GM12878 (cell line): ENCODE results near the gene ASCL4. TPM values are rescaled to one million over a fixed set of nuclear protein-coding genes. Genes with fewer than 3 reads are reported as not detected.

Source experiments
- ATAC-seq: fragments of 200-7000 bp; cut with Tn5 transposase; 3 replicates; pipeline ENCODE4 v1.9.1; 2020; ENCODE audit warnings: mild to moderate bottlenecking, moderate library complexity
- BruUV-seq: library from RNA; stranded (reverse); fragments of 400-500 nt; replicated peaks from 2 replicates; lab custom pipeline; 2021; lab: Mats Ljungman, UMichigan
- CTCF ChIA-PET: fragments of 300-600 bp; sonication (Branson Sonifier 250); formaldehyde crosslinking; extraction: SDS; loops from one replicate; lab custom pipeline; 2021; ENCODE audit warnings: inconsistent platforms; lab: Yijun Ruan, JAX
- POLR2A ChIA-PET: fragments of 350-600 bp; formaldehyde crosslinking; extraction: SDS; loops from one replicate; lab custom pipeline; 2021; ENCODE audit warnings: inconsistent platforms; lab: Charles Lee
- RAD21 ChIA-PET: fragments of 300-600 bp; sonication (Branson Sonifier 250); formaldehyde crosslinking; loops from one replicate; lab custom pipeline; 2023; ENCODE audit warnings: antibody characterized with exemption; ENCODE audit not compliant: unreplicated experiment; lab: Charles Lee
- SMC1A ChIA-PET: fragments of 300-600 bp; sonication (Branson Sonifier 250); formaldehyde crosslinking; loops from one replicate; lab custom pipeline; 2023; ENCODE audit not compliant: unreplicated experiment, uncharacterized antibody; lab: Charles Lee
- DNase-seq: peaks from one replicate; pipeline ENCODE4 v3.0.0-alpha.2; 2011; ENCODE audit warnings: low read depth, low spot score
- FAIRE-seq: peaks from 3 replicates; lab custom pipeline; 2011; peaks lifted over from hg19 to GRCh38; lab: Jason Lieb, UNC
- H2AFZ ChIP-seq: 2 replicates; pipeline ENCODE4 v1.6.0; 2011; ENCODE audit warnings: low read depth, low read length, control low read depth; ENCODE audit not compliant: control insufficient read depth
- H3K27ac ChIP-seq: 2 replicates; pipeline ENCODE4 v1.5.1; 2011; ENCODE audit warnings: control low read depth; ENCODE audit not compliant: control insufficient read depth, insufficient read depth
- H3K27me3 ChIP-seq, 2 experiments: replicated peaks in 1 of 2; 2 replicates each; pipeline versions ENCODE4 v1.6.0 to v1.6.1; 2011; ENCODE audit warnings: low read length in 1 of 2; ENCODE audit not compliant: control insufficient read depth in 2 of 2, insufficient read depth in 2 of 2
- H3K36me3 ChIP-seq, 2 experiments: 2 replicates each; pipeline ENCODE4 v1.5.1; 2011; ENCODE audit warnings: low read length in 1 of 2; ENCODE audit not compliant: control insufficient read depth in 2 of 2, insufficient read depth in 2 of 2
- H3K4me1 ChIP-seq: 2 replicates; pipeline ENCODE4 v1.6.1; 2011; ENCODE audit warnings: mild to moderate bottlenecking, low read length, moderate library complexity, mixed read lengths; ENCODE audit not compliant: control insufficient read depth, insufficient read depth
- H3K4me2 ChIP-seq: 2 replicates; pipeline ENCODE4 v1.6.0; 2011; ENCODE audit warnings: control low read depth; ENCODE audit not compliant: control insufficient read depth, insufficient read depth
- H3K4me3 ChIP-seq: fragments of 200-600 bp; sonication (generic); 2 replicates; pipeline ENCODE4 v1.5.1; 2016
- H3K79me2 ChIP-seq: 2 replicates; pipeline ENCODE4 v1.6.0; 2011; ENCODE audit warnings: low read length; ENCODE audit not compliant: control insufficient read depth, insufficient read depth
- H3K9ac ChIP-seq: 2 replicates; pipeline ENCODE4 v1.8.0; 2011; ENCODE audit warnings: low read length, control low read depth, mixed read lengths; ENCODE audit not compliant: control insufficient read depth, insufficient read depth
- H3K9me3 ChIP-seq: replicated peaks from 3 replicates; pipeline ENCODE4 v1.5.1; 2011; ENCODE audit warnings: mild to moderate bottlenecking, low read length; ENCODE audit not compliant: control insufficient read depth, insufficient read depth
- H4K20me1 ChIP-seq: 2 replicates; pipeline ENCODE4 v1.6.0; 2011; ENCODE audit not compliant: control insufficient read depth, insufficient read depth
- BCL11A ChIP-seq: IDR thresholded peaks from 2 replicates; pipeline ENCODE4 v1.6.1; 2011; ENCODE audit warnings: low read depth, low read length
- BMI1 ChIP-seq: fragments of 450-650 bp; IDR thresholded peaks from 2 replicates; pipeline ENCODE4 v1.6.1; 2016; ENCODE audit warnings: mild to moderate bottlenecking, moderate library complexity, borderline replicate concordance
- NR2C2 ChIP-seq: IDR thresholded peaks from 2 replicates; pipeline ENCODE4 v1.6.1; 2011; ENCODE audit warnings: borderline replicate concordance, low read depth; ENCODE audit not compliant: control insufficient read depth, insufficient read length
- PAX5 ChIP-seq: IDR thresholded peaks from 2 replicates; pipeline ENCODE4 v1.6.1; 2011; ENCODE audit warnings: low read depth, low read length, borderline replicate concordance
- POLR2AphosphoS2 ChIP-seq: IDR thresholded peaks from 2 replicates; pipeline ENCODE4 v1.6.1; 2011; ENCODE audit warnings: low read depth, mild to moderate bottlenecking, low read length, improper control_type of control experiment, moderate library complexity
- POLR2AphosphoS5 ChIP-seq: IDR thresholded peaks from 2 replicates; pipeline ENCODE4 v1.6.1; 2011; ENCODE audit warnings: mild to moderate bottlenecking, low read length, inconsistent platforms
- SMAD5 ChIP-seq: IDR thresholded peaks from 2 replicates; pipeline ENCODE4 v1.6.1; 2016; ENCODE audit warnings: antibody characterized with exemption, low read depth
- TCF12 ChIP-seq: IDR thresholded peaks from 2 replicates; pipeline ENCODE4 v1.6.1; 2011; ENCODE audit warnings: low read depth, mild to moderate bottlenecking, low read length
- WGBS: methylation state at CpG from one replicate; pipeline ENCODE4 v1.1.6; 2016; ENCODE audit warnings: low lambda C conversion rate; ENCODE audit not compliant: insufficient replicate concordance, insufficient coverage; ENCODE audit errors: missing lambda C conversion rate; 5-methylcytosine and 5-hydroxymethylcytosine counted together
- in situ Hi-C: fragments of 300-500 bp; cut with MboI; formaldehyde crosslinking; loops from 9 replicates; pipeline ENCODE4 v1.14.3; 2018; ENCODE audit warnings: mixed read lengths
- intact Hi-C: fragments of 100-400 bp; cut with micrococcal nuclease; formaldehyde crosslinking; loops from one replicate; pipeline ENCODE4 v1.14.2; 2022; ENCODE audit not compliant: unreplicated experiment
- polyA plus RNA-seq, 11 experiments: library from polyadenylated mRNA; depleted of rRNA in 4 of 11; unstranded in 6 of 11; stranded (reverse) in 5 of 11; fragments of >200 nt; fragmentation: Nextera tagmentation in 4 of 11; fragmentation: Illumina TruSeq in 1 of 11; extraction: Ambion mirVana in 4 of 11; extraction: Trizol in 1 of 11; gene quantifications; 1 replicate in 1 of 11; 2 replicates in 10 of 11; pipeline versions ENCODE4 v1.2.1 to v1.2.3, GENCODE V29; 2011 to 2016; ENCODE audit warnings: inconsistent platforms in 2 of 11, missing spikeins in 2 of 11, low read depth in 1 of 11
- total RNA-seq, 4 experiments: library from RNA; depleted of rRNA in 3 of 4; stranded (reverse); fragments of >200 nt in 3 of 4; fragmentation: Illumina TruSeq in 1 of 4; extraction: Trizol in 1 of 4; gene quantifications; 2 replicates each; pipeline versions ENCODE4 v1.2.1 to v1.2.3, GENCODE V29; 2013 to 2021
- TF ChIP-seq, protein P1 (sequence below): IDR thresholded peaks from 2 replicates; pipeline ENCODE4 v1.6.1; 2011; ENCODE audit warnings: low read depth, mild to moderate bottlenecking, low read length, moderate library complexity, borderline replicate concordance; ENCODE audit errors: extremely low read depth
- TF ChIP-seq, protein P2 (sequence below): IDR thresholded peaks from 2 replicates; pipeline ENCODE4 v1.6.1; 2011; ENCODE audit warnings: borderline replicate concordance, low read depth, mild to moderate bottlenecking, moderate library complexity, mixed read lengths, low read length; ENCODE audit not compliant: insufficient read depth; ENCODE audit errors: extremely low read length
- TF ChIP-seq, protein P3 (sequence below): fragments of 450-650 bp; IDR thresholded peaks from 2 replicates; pipeline ENCODE4 v1.6.1; 2016; ENCODE audit warnings: mild to moderate bottlenecking, moderate library complexity, borderline replicate concordance
- TF ChIP-seq, protein P4 (sequence below): fragments of 450-650 bp; IDR thresholded peaks from 2 replicates; pipeline ENCODE4 v1.6.1; 2018; ENCODE audit warnings: mild to moderate bottlenecking, low read depth, moderate library complexity; ENCODE audit not compliant: partially characterized antibody

ASCL4 gene
- total and polyA plus RNA-seq, 10 of the 15 experiments (the other 5 are each of a cell fraction or from before 2014, with no cell fraction given): not detected

DNA sequence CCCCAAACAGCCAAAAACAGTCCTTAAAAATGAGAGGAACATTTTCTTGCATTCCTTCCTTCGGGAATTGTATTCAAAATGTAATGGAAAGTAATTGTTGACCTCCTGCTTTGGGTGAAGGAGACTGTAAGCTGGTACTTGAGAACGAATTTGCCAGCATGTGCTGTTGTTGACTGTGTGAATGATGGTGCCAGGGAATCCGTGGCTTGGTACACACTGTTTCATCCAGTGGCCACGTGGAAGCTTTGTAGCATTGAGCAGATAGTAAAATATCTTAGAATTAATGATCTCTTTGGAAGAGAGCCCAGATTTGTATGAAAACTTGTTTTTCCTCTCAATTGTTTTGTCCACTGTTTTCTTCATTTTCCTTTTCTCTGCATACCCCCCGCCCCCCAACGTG, 1.7 kb downstream of the ASCL4 start:
- BruUV-seq: no TSS peak
- WGBS: 37% methylated on average over 6 of the region's 6 CpGs
- in situ Hi-C loops: no loop called here

More for the DNA sequence above, 1.7 kb downstream of the ASCL4 start:
- ChIA-PET POLR2A (interaction anchor here (0.6 kb wide), 1 partner anchor 289 kb away, joined by 5 read pairs; no protein-coding TSS in a partner anchor), RAD21 (no interaction called here), SMC1A (interaction anchor here (1.2 kb wide), 1 partner anchor 11 kb away, joined by 3 read pairs; no protein-coding TSS in a partner anchor), CTCF (no interaction called here)
- intact Hi-C loops: no loop called here
- no peaks in the 10 kb centered on the region; the same call in 1 of the 2 replicates for H4K20me1 ChIP-seq
- no peaks in the 10 kb centered on the region for H3K36me3 ChIP-seq
- H2AFZ ChIP-seq: no peak overlapping the region
- H3K4me3 ChIP-seq: no peak overlapping the region
- ATAC-seq (no peak), FAIRE-seq (no peak), DNase-seq (no peak)
- no peak overlapping the region for H3K9ac ChIP-seq
- peaks cover 3 to 4% of the 10 kb centered on the region in 2 experiments; a peak in 3 of 4 replicates for H3K27me3 ChIP-seq
- TF ChIP-seq NR2C2 (no peak), SMAD5 (no peak), BCL11A (no peak), TCF12 (no peak), POLR2AphosphoS2 (no peak), PAX5 (no peak), POLR2AphosphoS5 (no peak), BMI1 (no peak)
- TF ChIP-seq, protein P1, sequence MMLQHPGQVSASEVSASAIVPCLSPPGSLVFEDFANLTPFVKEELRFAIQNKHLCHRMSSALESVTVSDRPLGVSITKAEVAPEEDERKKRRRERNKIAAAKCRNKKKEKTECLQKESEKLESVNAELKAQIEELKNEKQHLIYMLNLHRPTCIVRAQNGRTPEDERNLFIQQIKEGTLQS: no peak
- TF ChIP-seq, protein P2, sequence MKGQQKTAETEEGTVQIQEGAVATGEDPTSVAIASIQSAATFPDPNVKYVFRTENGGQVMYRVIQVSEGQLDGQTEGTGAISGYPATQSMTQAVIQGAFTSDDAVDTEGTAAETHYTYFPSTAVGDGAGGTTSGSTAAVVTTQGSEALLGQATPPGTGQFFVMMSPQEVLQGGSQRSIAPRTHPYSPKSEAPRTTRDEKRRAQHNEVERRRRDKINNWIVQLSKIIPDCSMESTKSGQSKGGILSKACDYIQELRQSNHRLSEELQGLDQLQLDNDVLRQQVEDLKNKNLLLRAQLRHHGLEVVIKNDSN: no peak
- TF ChIP-seq, protein P3, sequence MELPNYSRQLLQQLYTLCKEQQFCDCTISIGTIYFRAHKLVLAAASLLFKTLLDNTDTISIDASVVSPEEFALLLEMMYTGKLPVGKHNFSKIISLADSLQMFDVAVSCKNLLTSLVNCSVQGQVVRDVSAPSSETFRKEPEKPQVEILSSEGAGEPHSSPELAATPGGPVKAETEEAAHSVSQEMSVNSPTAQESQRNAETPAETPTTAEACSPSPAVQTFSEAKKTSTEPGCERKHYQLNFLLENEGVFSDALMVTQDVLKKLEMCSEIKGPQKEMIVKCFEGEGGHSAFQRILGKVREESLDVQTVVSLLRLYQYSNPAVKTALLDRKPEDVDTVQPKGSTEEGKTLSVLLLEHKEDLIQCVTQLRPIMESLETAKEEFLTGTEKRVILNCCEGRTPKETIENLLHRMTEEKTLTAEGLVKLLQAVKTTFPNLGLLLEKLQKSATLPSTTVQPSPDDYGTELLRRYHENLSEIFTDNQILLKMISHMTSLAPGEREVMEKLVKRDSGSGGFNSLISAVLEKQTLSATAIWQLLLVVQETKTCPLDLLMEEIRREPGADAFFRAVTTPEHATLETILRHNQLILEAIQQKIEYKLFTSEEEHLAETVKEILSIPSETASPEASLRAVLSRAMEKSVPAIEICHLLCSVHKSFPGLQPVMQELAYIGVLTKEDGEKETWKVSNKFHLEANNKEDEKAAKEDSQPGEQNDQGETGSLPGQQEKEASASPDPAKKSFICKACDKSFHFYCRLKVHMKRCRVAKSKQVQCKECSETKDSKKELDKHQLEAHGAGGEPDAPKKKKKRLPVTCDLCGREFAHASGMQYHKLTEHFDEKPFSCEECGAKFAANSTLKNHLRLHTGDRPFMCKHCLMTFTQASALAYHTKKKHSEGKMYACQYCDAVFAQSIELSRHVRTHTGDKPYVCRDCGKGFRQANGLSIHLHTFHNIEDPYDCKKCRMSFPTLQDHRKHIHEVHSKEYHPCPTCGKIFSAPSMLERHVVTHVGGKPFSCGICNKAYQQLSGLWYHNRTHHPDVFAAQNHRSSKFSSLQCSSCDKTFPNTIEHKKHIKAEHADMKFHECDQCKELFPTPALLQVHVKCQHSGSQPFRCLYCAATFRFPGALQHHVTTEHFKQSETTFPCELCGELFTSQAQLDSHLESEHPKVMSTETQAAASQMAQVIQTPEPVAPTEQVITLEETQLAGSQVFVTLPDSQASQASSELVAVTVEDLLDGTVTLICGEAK: no peak
- TF ChIP-seq, protein P4, sequence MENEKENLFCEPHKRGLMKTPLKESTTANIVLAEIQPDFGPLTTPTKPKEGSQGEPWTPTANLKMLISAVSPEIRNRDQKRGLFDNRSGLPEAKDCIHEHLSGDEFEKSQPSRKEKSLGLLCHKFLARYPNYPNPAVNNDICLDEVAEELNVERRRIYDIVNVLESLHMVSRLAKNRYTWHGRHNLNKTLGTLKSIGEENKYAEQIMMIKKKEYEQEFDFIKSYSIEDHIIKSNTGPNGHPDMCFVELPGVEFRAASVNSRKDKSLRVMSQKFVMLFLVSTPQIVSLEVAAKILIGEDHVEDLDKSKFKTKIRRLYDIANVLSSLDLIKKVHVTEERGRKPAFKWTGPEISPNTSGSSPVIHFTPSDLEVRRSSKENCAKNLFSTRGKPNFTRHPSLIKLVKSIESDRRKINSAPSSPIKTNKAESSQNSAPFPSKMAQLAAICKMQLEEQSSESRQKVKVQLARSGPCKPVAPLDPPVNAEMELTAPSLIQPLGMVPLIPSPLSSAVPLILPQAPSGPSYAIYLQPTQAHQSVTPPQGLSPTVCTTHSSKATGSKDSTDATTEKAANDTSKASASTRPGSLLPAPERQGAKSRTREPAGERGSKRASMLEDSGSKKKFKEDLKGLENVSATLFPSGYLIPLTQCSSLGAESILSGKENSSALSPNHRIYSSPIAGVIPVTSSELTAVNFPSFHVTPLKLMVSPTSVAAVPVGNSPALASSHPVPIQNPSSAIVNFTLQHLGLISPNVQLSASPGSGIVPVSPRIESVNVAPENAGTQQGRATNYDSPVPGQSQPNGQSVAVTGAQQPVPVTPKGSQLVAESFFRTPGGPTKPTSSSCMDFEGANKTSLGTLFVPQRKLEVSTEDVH: no peak
- peaks cover 21% of the 10 kb centered on the region for H3K4me1 ChIP-seq
- H3K27ac ChIP-seq: no peak overlapping the region
- H3K79me2 ChIP-seq: no peaks in the 10 kb centered on the region
- no peaks in the 10 kb centered on the region; the same call in 2 of the 3 replicates for H3K9me3 ChIP-seq
- H3K4me2 ChIP-seq: no peak overlapping the region
